Measurements from ENCODE around the gene OST4.
A peak's percentile ranks its signal among the peaks of the same experiment; 100 is the strongest.

OST4 gene

DNA sequence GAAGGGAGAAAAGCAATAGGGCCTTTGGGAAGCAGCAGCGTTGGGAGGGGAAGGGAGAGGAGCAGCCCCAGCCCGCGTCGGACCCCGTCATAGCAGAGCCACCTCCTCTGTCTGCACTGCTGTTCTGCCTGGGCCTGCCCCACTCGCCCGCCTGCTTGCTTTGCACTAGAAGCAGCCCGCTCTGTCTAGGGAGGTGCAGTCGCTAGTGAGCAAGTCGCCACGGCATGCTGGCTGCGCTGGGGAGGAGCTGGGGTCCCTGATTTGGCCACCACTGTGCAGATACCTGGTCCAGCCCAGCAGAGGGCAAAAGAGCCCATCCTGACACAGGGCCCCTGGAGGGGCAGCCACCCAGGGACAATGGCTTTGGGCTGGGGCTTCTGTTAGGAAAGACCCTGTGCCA is 46.6 kb downstream of the OST4 start:
- Mint-ChIP-seq H3K4me3 (no peak overlapping the region), H3K27ac (no peak overlapping the region), H3K36me3 (peaks cover 33 to 44% of the 10 kb centered on the region in 2 donors), H3K9me3 (no peaks in the 10 kb centered on the region), H3K4me1 (peaks cover 11 to 23% of the 10 kb centered on the region in 2 donors), H3K27me3 (no peaks in the 10 kb centered on the region)
- ATAC-seq (replicated peaks) (peak in 1 of 2 donors; percentile 36), DNase-seq (no peak)

DNA sequence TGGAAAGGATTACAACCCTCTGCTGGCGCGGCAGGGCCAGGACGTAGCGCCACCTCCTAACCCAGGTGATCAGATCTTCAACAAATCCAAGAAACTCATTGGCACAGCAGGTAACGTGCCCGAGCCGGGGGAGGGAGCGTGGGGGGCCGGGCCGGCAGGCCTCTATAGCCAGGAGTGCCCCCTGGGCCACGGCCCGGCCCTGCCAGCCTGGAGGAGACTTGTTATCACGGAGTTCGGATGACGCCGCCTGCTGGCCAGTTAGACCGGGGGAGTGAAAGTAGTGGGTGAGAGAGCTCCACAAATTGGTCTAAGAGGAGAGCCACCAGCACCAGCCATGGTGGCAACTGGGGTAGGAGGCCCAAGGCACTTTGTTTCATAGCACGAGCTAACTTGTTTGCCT is 47.3 kb downstream of the OST4 start:
- ATAC-seq (replicated peaks) = no peak
- H3K9me3 Mint-ChIP-seq = no peaks in the 10 kb centered on the region
- no peaks in the 10 kb centered on the region for H3K27me3 Mint-ChIP-seq

DNA sequence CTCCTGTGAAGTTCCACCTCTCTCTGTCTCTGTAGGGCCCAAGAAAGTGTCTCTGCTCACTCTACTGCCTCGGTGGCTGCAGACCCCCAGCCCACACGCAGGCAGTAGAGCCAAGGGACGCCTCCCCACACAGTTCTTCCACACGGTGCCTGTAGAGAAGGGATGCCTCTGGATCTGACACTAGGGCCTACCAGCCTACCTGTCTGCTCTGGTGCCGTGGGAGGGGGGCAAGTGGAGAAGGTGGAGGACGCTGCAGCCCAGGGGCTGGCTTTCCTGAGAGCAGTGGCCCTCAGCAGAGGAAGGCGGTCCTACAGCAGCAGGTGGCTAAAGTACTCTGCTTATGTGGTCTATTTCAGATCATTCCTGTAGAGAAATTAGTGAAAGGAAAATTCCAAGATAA is 47.7 kb downstream of the OST4 start:
- no peak for ATAC-seq (replicated peaks)
- H3K4me3 Mint-ChIP-seq = no peak overlapping the region
- H3K27me3 Mint-ChIP-seq = no peaks in the 10 kb centered on the region
- DNase-seq = no peak
- H3K4me1 Mint-ChIP-seq = peaks cover 6 to 14% of the 10 kb centered on the region in 2 donors
- H3K27ac Mint-ChIP-seq = peak overlapping the region; percentile 22
- H3K36me3 Mint-ChIP-seq = peaks cover 29 to 33% of the 10 kb centered on the region in 2 donors
- no peaks in the 10 kb centered on the region for H3K9me3 Mint-ChIP-seq

More for the DNA sequence above, 47.3 kb downstream of the OST4 start:
- peaks cover 33 to 38% of the 10 kb centered on the region in 2 donors for H3K36me3 Mint-ChIP-seq
- H3K4me3 Mint-ChIP-seq = no peak overlapping the region
- no peak overlapping the region for H3K27ac Mint-ChIP-seq
- no peak for DNase-seq
- H3K4me1 Mint-ChIP-seq = peaks cover 7 to 17% of the 10 kb centered on the region in 2 donors

DNA sequence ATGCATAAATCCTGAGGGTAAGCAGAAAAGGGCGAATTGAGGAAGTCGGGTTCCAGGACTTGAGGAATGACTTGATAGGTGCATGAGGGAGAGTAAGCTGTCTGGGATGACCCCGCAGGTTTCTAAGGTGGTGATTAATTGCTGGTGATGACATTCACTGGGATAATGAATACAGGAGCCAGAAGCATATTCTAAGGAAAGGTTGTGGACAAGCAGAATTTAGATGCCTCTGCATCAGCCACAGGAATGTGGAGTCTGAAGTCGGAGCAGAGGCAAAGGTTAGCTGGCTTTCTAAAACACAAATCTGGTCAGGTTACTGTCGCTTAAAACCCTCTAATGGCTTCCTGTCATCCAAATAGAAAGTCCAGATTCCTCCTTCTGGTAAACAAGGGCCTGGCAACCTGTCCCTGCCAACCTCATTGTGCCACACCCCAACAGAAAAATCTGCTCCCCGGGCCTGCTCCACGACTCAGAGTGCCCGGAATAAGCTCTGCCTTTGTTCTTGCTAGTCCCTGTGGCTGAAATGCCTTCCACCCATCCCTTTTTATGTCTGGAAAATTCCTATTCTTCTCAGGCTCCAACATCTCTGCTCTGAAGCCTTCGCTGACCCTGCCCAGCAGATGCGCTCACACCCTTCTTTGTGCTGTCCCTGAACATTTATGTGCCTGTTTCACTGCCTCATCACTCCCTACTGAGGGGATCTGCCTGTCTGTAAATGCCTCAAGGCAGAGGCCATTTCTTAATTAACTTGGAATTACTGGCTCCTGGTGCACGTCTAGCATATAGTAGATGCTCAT is 50.0 kb downstream of the OST4 start:
- Mint-ChIP-seq H3K27me3 (no peaks in the 10 kb centered on the region), H3K4me3 (no peak overlapping the region), H3K9me3 (no peaks in the 10 kb centered on the region), H3K4me1 (peaks cover 2 to 9% of the 10 kb centered on the region in 2 donors), H3K27ac (no peak overlapping the region), H3K36me3 (peaks cover 18 to 19% of the 10 kb centered on the region in 2 donors)
- ATAC-seq (replicated peaks) (no peak), DNase-seq (no peak)

Data from stimulated activated naive B cell treated with anti-CD40 and anti-IgM and Interleukin-4, amounts not matched to agents 10 μg/mL and 1 μg/mL and 100 μg/mL, for 72 hours (primary cell).